Nucleus accumbens (tissue), 56 donors: ENCODE measurements around the gene NEGR1.

Experiments
- DNase-seq, 56 donors: peaks; one replicate each; lab custom pipeline; 2025; lab: John Stamatoyannopoulos, UW

NEGR1 gene

GRCh38 chr1:72051538-72051937, 230.8 kb downstream of the NEGR1 start:
- DNase-seq = no peak

GRCh38 chr1:72050551-72050950, 231.8 kb downstream of the NEGR1 start:
- no peak for DNase-seq

GRCh38 chr1:72037745-72038343, 244.5 kb downstream of the NEGR1 start:
- DNase-seq = peak in 4 of 56 donors; percentile 1 to 26 (median 10)

- DNase-seq = no peak
Observed at GRCh38 chr1:72034827-72035226, 247.5 kb downstream of the NEGR1 start.

- DNase-seq = no peak
Observed at GRCh38 chr1:72023063-72023930, 259.0 kb downstream of the NEGR1 start.

GRCh38 chr1:72018562-72018961, 263.8 kb downstream of the NEGR1 start:
- DNase-seq = no peak

GRCh38 chr1:72015006-72015405, 267.3 kb downstream of the NEGR1 start:
- DNase-seq = no peak

GRCh38 chr1:72013161-72013560, 269.2 kb downstream of the NEGR1 start:
- DNase-seq = no peak

GRCh38 chr1:72011721-72012120, 270.6 kb downstream of the NEGR1 start:
- DNase-seq = peak in 13 of 56 donors; percentile 1 to 41 (median 11)

- no peak for DNase-seq
Observed at GRCh38 chr1:72010094-72010431, 272.3 kb downstream of the NEGR1 start.

- no peak for DNase-seq
Observed at GRCh38 chr1:72009173-72010093, 272.9 kb downstream of the NEGR1 start.

- DNase-seq = no peak
Observed at GRCh38 chr1:72007312-72007711, 275.0 kb downstream of the NEGR1 start.

- DNase-seq = no peak
Observed at GRCh38 chr1:72006092-72006491, 276.2 kb downstream of the NEGR1 start.

- no peak for DNase-seq
Observed at GRCh38 chr1:72003092-72003491, 279.2 kb downstream of the NEGR1 start.

- no peak for DNase-seq
Observed at GRCh38 chr1:72000809-72001208, 281.5 kb downstream of the NEGR1 start.

- no peak for DNase-seq
Observed at GRCh38 chr1:71994646-71995045, 287.7 kb downstream of the NEGR1 start.

- DNase-seq = no peak
Observed at GRCh38 chr1:71987181-71987580, 295.2 kb downstream of the NEGR1 start.

GRCh38 chr1:71986160-71986559, 296.2 kb downstream of the NEGR1 start:
- no peak for DNase-seq

- DNase-seq = no peak
Observed at GRCh38 chr1:71980556-71980955, 301.8 kb downstream of the NEGR1 start.

- no peak for DNase-seq
Observed at GRCh38 chr1:71979882-71980281, 302.5 kb downstream of the NEGR1 start.

- DNase-seq = no peak
Observed at GRCh38 chr1:71967670-71968069, 314.7 kb downstream of the NEGR1 start.
